Measurements from ENCODE around the gene PRKAA1.

The PRKAA1 gene

DNA sequence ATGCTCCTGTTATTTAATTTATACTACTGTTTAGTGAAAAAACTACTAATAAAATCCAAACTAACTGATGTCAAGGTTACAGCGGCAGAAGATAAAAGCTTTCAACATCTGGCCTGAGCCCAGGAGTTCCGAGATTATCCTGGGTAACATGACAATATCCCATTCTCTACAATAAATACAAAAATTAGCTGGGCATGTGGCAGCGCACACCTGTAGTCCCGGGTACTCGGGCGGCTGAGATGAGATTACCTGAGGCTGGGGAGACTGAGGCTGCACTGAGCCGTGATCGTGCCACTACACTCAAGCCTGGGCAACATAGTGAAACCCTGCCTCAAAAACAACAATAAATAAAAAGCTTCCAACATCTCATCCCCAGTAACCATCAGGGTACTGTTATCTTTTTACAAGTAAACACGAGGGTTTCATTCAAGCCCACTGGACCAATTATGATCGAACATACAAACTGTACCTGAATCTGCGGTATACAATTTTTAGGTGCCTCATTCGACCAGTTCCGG lies 35.6 kb upstream of the PRKAA1 start:
- H3K4me1 ChIP-seq: peaks cover 12% of the 10 kb centered on the region
- no peaks in the 10 kb centered on the region for H3K36me3 ChIP-seq (ENCODE audit: control insufficient read depth, insufficient read depth, low read length)
- H3K79me2 ChIP-seq: no peaks in the 10 kb centered on the region
- no peak overlapping the region for H3K9ac ChIP-seq
- H3K27me3 ChIP-seq (ENCODE audit: control insufficient read depth, insufficient read depth, low read length): no peaks in the 10 kb centered on the region
- H2AFZ ChIP-seq: no peak overlapping the region
- no peaks in the 10 kb centered on the region for H3K9me3 ChIP-seq (ENCODE audit: control insufficient read depth, low read length)
- TF ChIP-seq, protein P1, sequence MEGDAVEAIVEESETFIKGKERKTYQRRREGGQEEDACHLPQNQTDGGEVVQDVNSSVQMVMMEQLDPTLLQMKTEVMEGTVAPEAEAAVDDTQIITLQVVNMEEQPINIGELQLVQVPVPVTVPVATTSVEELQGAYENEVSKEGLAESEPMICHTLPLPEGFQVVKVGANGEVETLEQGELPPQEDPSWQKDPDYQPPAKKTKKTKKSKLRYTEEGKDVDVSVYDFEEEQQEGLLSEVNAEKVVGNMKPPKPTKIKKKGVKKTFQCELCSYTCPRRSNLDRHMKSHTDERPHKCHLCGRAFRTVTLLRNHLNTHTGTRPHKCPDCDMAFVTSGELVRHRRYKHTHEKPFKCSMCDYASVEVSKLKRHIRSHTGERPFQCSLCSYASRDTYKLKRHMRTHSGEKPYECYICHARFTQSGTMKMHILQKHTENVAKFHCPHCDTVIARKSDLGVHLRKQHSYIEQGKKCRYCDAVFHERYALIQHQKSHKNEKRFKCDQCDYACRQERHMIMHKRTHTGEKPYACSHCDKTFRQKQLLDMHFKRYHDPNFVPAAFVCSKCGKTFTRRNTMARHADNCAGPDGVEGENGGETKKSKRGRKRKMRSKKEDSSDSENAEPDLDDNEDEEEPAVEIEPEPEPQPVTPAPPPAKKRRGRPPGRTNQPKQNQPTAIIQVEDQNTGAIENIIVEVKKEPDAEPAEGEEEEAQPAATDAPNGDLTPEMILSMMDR (IDR thresholded peaks at IDR 0.05): no peak
- H3K4me3 ChIP-seq (ENCODE audit: low read depth, low read length): peak overlapping the region; percentile 86
- peak overlapping the region; percentile 90 for H3K27ac ChIP-seq
- peak overlapping the region; percentile 84 for H3K4me2 ChIP-seq (ENCODE audit: low read length)

DNA sequence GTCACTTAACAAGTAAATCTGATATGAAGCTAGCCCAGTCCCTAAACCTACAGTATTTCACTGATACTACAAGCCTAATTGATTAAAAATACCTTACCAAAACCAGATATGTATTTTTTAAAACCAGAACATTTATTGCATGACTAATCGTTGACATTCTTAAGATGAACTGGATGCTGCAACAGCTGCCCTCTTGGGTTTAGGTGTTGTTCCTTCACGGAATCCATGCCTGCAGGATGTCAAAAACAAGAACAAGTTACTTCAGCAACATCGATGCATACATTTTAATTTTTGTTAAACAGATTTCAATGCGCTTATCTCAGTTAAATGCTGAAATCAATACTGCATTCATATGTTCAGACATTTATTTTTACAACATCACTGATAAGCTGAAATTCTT lies 34.2 kb upstream of the PRKAA1 start:
- Histone ChIP-seq H2AFZ (no peak overlapping the region), H3K36me3 (ENCODE audit: control insufficient read depth, insufficient read depth, low read length) (no peaks in the 10 kb centered on the region), H3K4me2 (ENCODE audit: low read length) (no peak overlapping the region), H3K9me3 (ENCODE audit: control insufficient read depth, low read length) (no peaks in the 10 kb centered on the region), H3K4me1 (peaks cover 12% of the 10 kb centered on the region), H3K27ac (no peak overlapping the region), H3K27me3 (ENCODE audit: control insufficient read depth, insufficient read depth, low read length) (no peaks in the 10 kb centered on the region), H3K9ac (no peak overlapping the region), H3K79me2 (no peaks in the 10 kb centered on the region), H3K4me3 (ENCODE audit: low read depth, low read length) (no peak overlapping the region)
- TF ChIP-seq, protein P1 (IDR thresholded peaks at IDR 0.05): no peak

DNA sequence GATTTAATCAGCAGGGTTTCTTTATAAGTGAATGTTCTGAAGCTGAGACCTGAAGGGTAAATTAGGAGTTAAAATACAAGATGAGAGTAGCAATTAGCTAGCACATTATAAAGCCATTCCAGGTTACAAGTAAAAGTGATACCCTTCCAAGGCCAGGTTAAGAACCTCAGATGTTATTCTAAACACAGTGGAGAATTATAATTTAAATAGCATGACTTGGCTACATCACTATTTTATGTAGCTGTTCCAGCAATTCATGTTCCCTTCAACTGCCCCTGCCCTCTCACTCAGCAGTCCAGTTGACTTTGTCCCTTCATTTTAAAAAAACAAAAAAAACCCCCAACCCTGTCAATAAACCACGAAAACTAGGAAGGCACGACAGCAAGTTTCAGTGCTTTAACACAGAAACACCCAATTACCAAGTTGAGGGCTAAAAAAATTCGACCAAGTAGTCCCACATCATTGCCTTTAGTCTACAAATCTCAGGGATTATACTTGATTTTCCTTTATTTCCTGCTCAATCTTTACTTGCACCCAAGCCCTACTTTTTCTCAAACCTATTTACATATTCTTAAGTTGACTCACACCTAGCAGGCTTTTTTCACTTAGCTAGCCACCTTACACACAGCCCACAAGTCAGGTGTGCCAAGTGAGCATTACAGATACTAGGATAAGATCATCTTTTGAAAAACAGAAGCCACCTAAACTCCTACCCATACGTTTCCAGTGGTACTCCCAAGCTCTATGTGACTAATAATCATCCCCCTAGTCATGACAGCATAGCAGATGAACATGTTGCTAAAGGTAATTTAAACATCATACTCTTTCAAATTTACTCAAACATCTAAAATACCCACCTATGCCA lies 33.4 kb upstream of the PRKAA1 start:
- Histone ChIP-seq H3K36me3 (ENCODE audit: control insufficient read depth, insufficient read depth, low read length) (no peaks in the 10 kb centered on the region), H3K27me3 (ENCODE audit: control insufficient read depth, insufficient read depth, low read length) (no peaks in the 10 kb centered on the region), H3K4me2 (ENCODE audit: low read length) (no peak overlapping the region), H3K9ac (no peak overlapping the region), H3K4me3 (ENCODE audit: low read depth, low read length) (no peak overlapping the region), H3K4me1 (peaks cover 12% of the 10 kb centered on the region), H2AFZ (no peak overlapping the region), H3K9me3 (ENCODE audit: control insufficient read depth, low read length) (no peaks in the 10 kb centered on the region), H3K79me2 (no peaks in the 10 kb centered on the region), H3K27ac (no peak overlapping the region)
- TF ChIP-seq, protein P1 (IDR thresholded peaks at IDR 0.05): no peak

DNA sequence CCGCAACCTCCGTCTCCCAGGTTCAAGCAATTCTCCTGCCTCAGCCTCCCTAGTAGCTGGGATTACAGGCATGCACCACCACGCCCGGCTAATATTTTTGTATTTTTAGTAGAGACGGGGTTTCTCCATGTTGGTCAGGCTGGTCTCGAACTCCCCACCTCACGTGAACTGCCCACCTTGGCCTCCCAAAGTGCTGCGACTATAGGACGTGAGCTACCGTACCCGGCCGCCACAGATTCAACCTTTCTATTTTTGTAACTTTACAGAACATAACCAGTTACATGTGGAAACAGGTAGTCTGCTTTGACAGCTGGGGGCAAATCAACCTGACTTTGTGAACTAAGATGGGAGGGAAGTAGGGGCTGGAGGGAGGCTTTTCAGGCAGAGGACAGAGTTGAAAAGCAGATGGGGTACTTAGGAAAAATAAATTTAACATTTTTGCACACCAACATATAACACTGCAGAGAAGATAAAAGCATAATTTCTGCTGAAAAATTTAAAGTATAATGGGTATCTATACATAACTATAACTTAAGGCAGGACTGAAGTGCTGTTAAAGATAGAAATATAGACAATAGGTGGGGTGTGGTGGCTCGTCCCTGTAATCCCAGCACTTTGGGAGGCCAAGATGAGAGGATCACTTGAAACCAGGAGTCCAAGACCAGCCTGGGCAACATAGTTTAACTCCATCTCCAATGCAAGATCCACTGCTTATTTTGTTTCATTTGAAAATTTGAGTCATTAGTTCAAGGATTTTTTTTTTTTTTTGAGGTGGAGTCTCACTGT lies 31.8 kb upstream of the PRKAA1 start:
- no peaks in the 10 kb centered on the region for H3K9me3 ChIP-seq (ENCODE audit: control insufficient read depth, low read length)
- no peak overlapping the region for H3K9ac ChIP-seq
- H3K4me2 ChIP-seq (ENCODE audit: low read length): no peak overlapping the region
- no peaks in the 10 kb centered on the region for H3K79me2 ChIP-seq
- no peak overlapping the region for H2AFZ ChIP-seq
- peaks cover 12% of the 10 kb centered on the region for H3K4me1 ChIP-seq
- TF ChIP-seq, protein P1 (IDR thresholded peaks at IDR 0.05): no peak
- no peak overlapping the region for H3K4me3 ChIP-seq (ENCODE audit: low read depth, low read length)
- H3K36me3 ChIP-seq (ENCODE audit: control insufficient read depth, insufficient read depth, low read length): no peaks in the 10 kb centered on the region
- H3K27me3 ChIP-seq (ENCODE audit: control insufficient read depth, insufficient read depth, low read length): no peaks in the 10 kb centered on the region
- H3K27ac ChIP-seq: no peak overlapping the region
